IPS DF 4.7 (cell line): ENCODE results near the gene ARHGEF5.
"Not testable (repeated sequence)": the region's sequence is repeated elsewhere in the genome, so short reads cannot be mapped to it uniquely, and the experiment has no call there.

ENCODE experiments used
- DNase-seq: peaks from one replicate; pipeline ENCODE4 v3.0.0-alpha.2; 2013; ENCODE audit warnings: low spot score; ENCODE audit errors: extremely low read depth

Gene ARHGEF5

DNA sequence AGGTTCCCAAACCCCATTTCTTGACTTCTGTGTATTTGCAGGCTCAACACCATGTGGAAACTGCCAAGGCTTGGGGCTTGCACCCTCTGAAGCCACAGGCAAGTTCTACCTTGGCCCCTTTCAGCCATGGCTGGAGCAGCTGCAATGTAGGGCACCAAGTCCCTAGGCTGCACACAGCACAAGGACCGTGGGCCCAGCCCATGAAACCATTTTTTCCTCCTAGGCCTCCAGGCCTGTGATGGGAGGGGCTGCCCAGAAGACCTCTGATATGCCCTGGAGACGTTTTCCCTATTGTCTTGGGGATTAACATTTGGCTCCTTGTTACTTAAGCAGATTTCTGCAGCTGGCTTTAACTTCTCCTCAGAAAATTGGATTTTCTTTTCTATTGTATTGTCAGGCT is 72.3 kb downstream of the ARHGEF5 start:
- DNase-seq, result not testable (repeated sequence)

DNA sequence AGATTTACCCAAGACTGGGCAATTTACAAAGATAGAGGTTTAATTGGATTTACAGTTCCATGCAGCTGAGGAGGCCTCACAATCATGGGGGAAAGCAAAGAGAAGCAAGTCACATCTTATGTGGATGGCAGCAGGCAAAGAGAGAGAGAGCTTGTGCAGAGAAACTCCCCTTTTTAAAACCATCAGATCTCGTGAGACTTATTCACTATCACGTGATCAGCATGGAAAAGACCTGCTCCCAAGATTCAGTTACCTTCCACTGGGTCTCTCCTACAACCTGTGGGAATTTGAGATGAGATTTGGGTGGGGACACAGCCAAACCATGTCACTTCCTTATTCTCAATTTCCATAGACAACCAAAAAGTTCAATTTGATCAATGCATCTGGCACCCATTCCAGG is 73.2 kb downstream of the ARHGEF5 start:
- DNase-seq, result no peak
